Measurements from ENCODE around the gene MFRP.
"Not testable (repeated sequence)": the region's sequence is repeated elsewhere in the genome, so short reads cannot be mapped to it uniquely, and the experiment has no call there.

MFRP gene

DNA sequence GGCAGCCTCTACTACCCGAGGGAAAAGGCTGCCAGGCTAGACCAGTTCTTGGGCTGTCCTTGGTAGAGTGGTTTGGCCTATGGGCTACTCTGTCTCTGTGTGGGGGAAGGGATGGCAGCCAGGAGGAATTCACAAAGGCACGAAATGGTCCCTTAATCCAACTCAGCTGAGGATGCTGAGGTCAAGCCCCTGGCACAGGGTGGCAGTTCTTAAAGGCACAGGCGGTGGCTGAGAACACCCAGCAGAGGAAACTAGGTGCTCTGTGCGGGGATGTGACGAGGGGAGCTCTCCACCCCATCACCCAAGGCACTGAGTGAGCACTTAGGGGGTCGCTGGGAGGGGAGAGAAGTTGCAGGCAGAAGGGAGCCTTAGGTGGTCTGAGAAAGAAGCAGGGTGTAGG lies at the start of gene MFRP:
Gene MFRP, minus strand, starts transcription at position 101 of the 400 bp plus-strand sequence. CDS start 192 bp downstream, outside the sequence.
- no peak for DNase-seq (ENCODE audit: low read depth, low spot score)

DNA sequence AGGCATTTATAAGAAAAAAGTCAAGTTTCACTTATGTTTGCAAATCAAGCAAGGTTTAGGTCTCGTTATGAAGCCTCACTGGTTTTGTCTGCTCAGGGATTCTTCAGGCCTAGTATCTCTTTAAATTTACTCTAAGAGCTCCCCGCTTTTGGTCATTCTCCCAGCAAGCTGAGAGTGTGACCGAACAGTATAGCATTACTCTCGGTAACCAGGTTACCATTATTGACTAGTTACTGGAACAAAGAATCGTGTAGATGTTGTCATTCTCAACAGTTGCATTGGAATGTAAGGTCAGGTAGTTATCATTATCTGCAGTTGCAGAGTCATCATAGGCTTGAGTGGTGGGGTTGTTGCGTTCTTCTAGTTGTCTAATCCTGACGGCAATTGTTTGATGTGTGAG lies 44.8 kb upstream of the MFRP start:
- DNase-seq (ENCODE audit: low read depth, low spot score) = no peak

DNA sequence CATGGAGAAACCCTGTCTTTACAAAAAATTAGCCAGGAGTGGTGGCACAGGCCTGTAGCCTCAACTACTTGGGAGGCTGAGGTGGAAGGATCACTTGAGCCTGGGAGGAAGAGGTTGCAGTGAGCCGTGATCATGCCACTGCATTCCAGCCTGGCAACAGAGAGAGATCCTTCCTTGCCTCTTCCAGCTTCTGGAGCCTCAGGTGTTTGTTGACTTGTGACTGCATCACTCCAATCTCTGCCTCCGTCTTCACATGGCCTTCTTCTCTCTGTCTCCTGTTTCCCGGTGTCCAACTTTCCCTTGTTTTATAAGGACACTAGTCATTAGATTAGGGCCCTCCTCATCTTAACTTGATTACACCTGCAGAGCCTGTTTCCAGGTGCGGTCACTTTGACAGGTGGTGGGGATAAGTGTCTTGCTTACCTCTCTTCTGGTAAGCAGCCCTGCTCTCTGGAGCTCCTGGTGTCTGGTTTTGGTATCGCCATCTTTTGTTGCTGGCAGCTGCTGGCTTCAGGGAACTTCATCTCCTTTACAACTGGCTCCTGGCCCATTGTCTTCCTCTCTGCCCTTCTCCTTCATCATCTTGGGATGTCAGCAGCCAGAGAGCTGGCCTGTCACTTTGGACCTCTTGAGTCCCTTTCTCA lies 43.2 kb upstream of the MFRP start:
- no peak for DNase-seq (ENCODE audit: low read depth, low spot score)

DNA sequence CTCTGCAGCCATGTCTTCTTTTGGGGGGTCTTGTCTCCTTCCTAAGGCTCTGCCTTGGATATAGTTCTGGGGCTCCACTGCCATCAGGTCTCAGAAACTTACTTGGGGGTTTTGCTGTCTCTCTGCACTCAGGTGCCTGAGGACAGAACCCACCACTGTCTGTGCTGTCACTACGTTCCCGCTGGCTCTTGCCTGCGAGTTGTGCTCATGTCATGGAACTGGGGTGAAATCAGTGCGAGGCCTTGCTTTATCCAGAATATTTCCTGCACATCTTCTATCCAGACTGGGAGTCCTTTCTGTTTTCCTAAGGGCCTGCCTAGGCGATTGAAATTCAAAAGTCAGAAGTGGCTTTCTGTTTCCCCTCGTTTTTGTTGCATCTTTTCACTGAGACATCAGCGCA lies 41.6 kb upstream of the MFRP start:
- no peak for DNase-seq (ENCODE audit: low read depth, low spot score)

DNA sequence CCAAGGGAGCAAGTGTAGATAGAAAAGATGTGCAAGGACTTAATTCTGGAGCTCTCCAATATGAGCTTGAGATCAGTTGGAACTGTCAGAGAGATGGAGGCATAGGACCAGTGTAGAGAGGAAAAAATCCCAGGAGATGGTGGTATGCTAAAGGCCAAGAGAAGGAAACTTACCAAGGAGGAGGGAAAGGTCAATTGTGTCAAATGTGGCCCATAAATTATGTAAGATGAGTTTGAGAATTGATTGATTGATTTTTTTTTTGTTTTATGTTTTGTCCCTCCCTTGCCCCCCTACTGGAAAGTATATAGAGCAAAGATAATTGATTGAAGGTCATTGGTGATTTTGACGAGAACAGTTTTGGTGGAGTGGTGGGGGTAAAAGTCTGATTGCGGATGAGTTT lies 37.8 kb upstream of the MFRP start:
- no peak for DNase-seq (ENCODE audit: low read depth, low spot score)

DNA sequence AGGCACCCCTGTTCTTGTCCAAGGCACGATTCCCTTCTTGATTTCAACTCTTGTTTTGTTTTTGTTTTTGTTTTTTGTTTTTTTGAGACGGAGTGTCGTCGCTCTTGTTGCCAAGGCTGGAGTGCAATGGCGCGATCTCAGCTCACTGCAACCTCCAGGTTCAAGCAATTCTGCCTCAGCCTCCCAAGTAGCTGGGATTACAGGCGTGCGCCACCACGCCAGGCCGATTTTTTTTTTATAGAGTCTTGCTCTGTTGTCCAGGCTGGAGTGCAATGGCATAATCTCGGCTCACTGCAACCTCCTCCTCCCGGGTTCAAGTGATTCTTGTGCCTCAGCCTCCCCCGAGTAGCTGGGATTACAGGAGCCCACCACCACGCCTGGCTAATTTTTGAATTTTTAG lies 36.0 kb upstream of the MFRP start:
- DNase-seq (ENCODE audit: low read depth, low spot score) = not testable (repeated sequence)

DNA sequence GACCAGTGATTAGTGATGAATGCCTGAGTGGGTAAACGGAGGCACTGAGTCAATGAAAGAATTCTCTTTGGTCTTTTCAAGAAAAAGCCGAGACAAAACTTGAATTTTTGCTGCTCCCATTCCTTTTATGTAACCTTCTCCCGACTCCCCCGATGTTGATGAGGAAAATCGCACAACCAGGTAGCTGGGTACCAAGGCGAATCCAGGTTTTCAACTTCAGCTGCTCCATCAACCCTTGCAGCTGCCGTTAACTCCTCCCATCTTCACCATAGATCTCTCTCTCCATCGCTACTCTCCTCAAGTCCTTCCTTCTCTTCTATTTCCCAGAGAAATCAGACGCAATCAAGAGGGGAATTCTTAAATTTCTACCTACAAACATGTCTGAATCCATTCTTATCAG lies 35.6 kb upstream of the MFRP start:
- no peak for DNase-seq (ENCODE audit: low read depth, low spot score)

DNA sequence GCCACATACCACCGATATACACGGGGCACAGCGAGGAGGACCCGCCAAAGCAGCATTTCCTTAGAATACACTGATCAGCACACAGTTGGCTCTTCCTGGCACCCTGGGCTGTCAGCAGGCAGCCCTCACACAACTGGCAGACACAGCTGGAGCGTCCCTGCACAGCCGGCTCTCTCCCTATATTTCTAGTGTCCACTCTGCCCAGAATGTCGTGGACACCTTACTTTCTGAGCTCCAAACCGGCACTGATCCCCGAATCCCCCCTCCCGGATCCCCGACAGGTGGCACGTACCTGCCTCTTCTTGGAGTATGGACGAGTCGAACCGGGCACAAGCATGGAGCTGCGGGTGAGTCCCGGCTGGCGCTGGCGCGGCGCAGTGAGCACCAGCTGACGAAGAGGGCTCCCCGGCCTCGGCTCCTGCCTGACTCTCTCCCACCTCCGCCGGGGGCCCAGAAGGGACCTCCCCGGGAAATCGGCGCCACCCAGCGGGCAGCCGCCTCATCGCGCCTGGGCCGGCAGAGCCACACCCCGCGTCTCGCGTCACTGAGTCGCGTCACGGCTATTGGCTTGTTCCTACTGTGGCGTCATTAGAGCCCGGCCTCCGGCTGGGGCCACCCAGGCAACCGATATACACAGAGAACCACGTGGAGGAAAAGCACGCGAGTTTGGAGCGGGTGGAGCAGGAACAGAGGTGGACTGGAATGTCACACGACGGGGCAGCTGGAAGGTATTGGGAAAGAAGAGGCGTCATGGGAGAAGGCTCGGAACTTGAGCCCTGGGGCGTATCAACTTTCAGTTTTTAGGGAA lies 34.9 kb upstream of the MFRP start, which contains the start of gene USP2:
Gene USP2, minus strand, starts transcription at position 510 of the 808 bp plus-strand sequence. CDS start 8,210 bp downstream, outside the sequence.
- peak; percentile 94 for DNase-seq (ENCODE audit: low read depth, low spot score)

DNA sequence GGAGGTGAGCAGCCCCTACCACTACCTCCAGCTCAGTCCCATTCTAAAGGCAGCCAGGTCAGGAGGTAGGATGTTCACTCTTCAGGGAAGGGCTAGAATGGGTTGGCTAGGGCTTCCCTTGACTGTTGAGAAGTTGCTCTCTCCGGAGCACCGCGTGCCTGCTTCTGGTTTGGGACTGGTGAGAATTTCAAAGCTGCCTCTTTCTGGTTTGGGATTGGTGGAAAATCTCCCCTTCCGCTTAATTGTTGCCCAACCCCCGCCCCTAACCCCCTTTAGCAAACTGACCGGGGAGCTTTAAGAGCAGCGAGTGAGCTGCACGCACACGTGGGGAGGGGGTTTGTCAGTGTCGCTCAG lies 34.3 kb upstream of the MFRP start:
- no peak for DNase-seq (ENCODE audit: low read depth, low spot score)

DNA sequence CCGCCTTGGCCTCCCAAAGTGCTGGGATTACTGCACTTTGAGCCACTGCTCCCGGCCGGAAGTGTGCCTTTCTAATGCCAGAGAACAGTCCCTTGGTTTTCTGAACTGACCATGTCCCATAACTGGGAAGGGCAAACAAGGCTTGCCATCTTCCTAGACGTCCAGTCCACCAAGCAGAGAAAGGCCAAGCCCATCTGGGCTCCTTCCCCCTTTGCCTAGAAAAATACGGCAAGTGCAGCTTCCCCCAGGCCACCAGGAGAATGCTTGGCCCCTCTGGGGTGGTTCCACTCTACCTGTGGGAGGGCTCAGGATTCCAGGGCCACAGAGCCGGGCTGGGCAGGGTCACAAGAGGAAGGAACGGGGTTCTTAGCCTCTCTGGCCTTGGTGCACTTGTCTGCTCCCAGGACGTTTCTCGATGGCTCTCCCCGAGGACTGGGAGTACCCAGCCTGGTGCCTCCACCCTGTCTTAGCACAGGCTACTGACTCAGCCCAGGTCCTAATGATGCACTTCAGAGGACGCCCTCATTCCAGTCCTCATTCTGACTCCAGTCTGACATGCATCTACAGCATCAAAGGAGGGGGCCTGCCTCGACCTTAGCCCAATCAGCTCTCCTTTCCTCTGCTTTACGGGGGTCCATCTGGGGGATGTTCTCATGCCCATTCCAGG lies 33.8 kb upstream of the MFRP start:
- no peak for DNase-seq (ENCODE audit: low read depth, low spot score)

DNA sequence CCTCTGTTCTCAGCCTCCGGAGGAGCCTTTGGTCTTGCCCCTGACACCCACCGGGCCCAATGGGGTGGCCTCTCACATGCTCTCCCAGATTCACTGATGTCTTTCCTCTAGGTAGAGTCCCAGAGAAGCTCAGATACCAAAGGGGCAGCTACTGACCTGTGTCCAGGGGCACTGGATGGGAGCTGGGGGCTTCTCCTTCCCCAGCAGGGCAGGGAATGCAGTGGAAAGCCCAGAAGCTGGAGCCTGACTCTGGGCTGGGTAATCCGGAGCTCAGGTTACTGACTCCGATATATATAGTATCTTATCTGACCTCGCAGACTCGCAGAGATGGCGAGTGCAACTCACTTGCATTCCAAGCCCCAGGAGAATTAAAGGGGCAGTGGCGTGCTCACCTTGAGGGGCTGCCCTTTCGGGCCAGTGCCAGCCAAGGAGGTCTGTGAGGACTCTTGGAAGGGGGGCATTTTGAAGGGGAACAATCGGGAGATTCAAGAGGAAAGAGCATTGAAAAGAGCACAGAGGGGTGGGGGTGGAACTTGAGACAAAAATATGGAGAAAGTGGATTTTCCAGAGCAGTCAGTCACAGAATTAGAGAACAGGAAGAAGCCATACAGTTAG lies 32.5 kb upstream of the MFRP start:
- DNase-seq (ENCODE audit: low read depth, low spot score) = no peak

DNA sequence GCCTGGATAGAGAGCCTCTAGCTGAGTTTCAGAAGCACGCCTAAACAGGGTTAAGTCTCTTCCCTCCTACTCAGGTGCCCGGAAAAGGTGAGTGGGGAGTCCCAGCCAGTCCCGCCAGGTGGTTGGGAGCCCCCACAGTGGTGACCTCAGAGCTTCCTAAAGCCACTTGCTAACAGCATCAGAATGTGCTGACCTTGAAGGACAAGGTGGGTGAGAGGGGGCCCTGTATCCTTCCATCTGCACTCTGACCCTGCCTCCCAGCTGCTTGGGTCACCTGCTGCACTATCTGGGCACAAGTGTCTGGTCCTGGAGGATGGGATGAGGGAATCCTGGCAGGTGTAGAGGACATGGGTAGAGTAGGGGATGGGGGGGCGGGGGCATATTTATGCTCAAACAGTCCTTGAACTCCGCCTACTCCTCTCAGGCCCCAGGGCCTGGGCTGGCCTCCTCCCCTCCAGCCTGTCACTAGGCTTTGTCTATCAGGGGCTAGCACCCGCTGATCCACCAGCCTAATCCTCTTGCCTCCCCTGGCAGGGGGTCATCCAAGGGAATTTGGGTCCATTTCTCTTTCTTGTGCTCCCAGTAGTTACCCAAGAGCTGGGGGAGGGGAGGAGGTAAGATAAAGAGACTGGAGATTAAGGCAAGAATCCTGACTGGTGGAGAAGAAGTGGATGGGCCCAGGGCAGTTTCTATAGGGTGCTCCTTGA lies 31.6 kb upstream of the MFRP start:
- no peak for DNase-seq (ENCODE audit: low read depth, low spot score)

DNA sequence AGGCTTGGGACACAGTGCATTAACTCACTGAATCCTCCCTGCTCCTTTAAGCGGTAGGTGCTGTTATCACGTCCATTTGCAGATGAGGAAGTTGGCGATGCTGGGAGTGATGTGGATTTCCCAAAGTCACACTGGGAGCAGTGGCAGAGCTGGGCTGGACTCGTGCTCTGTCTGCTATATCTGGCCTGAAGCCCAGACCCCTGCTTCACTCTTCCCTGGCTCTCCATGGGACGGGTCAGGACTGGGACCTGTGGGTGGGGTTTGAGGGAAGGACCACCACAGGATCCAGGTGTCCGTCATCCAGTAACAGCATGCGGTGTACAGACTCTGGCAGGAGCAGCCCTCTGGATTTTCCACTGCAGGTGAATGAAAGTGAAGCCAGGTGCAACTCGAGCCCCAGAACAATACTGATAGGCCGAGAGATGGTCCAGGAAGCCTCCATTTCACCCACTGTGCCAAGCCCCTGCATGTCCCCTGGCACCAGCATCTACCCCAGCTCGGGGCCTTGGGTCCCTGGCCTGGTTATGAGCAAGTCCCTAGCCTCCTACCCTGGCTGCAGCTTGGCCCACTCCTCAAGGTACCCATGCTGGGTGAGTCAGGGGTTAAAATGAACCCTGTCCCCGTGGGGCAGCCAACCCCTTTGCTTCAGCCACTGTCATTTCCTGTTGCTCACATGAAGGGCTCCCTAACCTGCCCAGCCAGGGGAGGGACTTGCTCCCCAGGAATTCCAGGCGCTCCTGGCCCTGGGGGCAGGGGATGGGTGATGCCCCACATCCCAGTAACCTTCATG lies 30.8 kb upstream of the MFRP start:
- no peak for DNase-seq (ENCODE audit: low read depth, low spot score)

DNA sequence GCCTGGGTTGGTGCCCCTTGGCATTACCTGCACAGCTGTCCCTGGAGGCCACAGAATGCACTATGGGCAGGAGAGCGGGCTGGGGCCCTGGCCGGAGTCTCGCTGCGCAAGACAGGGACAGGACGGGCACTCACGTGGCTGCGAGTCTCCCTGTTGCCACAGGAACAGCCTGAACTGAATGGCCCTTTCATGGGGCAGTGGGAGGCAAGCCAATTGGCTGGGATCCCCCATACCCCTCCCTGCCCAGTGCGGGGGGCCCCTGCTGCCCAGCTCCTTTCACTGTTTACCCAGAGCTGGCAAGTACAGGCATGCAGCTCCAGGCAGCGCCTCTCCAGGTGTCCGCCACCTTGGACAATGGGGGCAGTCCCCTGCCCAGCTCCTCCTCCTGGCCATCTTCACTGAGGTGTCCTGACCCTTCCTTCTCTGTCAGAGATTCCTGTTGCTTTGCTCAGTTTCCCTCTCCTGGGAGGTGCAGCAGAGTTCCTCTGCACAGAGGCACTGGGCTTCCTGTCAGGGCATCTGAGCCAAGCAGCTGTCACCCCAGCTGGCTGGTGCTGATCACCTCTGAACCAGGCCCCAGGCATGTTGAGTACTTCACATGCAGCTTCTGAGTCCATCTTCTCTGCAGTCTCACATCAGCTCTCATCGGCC lies 29.8 kb upstream of the MFRP start:
- no peak for DNase-seq (ENCODE audit: low read depth, low spot score)

DNA sequence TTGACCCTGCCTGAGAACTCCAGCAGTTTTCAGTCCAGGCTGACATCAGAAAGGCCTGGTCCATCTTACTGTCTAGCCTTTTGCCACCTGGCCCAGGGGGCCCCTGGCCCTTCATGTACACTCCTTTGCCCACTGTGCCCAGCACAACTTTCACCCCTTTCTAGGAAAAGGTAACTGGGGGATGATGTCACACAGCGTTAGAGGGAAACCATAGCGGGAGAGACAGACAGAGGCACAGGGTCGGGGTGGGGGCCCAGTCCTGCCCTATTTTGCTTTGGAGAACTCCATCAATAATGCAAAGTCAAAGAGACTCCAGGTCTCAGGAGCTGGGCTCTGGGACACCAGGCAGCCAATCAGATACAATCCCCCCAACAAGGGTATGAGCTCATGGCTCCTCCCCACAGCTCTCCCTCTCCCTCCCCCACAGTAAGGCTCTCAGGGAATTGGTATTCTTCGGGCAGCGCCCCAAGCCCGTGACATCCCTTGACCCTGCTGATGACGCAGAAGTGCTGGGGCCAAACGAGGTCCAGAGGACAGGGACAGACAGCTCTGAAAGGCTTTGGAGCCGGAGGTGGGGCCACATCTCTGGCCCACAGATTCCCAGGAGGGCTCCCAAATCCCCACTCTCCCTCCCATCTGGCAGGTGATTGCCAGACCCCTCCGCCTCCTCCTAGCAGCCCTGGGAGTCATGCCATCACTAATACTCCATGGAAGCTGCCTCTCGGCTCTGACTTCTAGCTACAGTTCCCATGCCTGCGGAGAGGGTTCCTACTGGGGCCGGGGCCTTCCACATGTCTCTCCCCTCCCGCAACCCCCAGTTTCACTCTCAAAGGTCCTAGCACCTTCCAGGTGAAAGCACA lies 29.1 kb upstream of the MFRP start:
- DNase-seq (ENCODE audit: low read depth, low spot score) = no peak

DNA sequence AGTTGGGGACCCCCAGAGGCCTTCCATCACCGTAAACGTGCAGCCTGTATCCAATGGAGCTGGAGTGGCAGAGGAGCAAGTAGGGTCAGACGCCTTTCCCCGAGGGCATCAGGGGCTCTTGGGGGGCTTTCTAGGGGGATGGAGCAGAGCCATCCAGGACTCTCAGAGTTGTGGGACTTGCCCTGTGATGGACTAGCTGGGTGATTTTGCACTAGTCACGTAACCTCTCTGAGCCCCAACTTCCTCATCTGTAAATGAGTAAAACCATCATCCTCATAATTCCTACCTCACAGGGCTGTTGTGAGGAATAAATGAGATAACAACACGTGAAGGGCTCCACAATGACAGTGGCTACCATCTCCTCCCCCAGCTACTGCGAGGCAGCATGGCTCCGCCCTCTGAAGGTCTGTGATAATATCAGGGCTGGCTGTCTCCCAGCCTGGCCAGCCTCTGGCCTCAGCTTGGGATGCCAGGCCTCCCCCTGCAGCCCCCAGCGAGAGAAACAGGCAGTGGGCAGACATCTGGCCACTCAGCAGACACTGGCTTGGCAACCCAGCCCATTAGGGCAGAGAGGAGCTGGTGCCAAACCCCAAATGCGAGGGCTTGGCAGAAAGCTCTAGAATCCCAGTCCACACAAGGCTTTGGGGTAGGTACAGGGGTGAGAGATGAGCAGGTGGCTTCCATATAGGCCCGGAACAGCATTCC lies 28.3 kb upstream of the MFRP start:
- no peak for DNase-seq (ENCODE audit: low read depth, low spot score)

DNA sequence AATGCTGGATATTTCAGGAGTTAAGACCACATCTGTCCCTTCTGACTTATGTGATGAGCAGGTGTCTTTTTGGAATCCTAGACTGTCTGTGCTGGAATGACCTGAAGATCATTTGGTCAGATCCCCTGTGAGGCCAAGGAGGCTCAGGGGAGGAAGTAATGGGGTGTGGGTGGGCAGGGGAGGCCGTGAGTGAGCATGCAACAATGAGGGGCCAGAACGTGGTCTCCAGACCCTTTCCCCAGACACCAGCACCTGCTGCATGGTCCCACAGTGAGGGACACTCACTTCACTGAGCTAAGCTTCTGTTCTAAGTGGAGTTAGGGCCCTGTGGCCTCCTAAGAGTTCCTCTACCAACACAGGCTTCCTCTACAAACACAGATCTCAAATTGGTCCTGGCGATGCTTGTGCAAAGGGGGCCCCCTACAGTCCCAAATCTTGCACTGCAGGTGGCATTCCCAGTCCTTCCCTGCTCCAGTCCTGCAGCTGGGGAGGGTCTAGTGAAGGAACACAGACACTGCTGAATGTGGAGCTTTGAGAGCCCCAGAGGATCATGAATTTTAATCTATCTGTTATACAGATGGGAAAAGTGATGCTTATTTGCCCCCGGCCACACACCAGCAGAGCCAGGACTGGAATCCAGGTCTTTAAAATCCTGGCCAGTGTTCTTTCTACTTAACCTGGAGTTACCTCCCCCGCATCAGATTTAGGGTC lies 27.6 kb upstream of the MFRP start:
- DNase-seq (ENCODE audit: low read depth, low spot score) = no peak
